Sigmoid colon (tissue), 7 donors: Measurements from ENCODE around the gene MGMT. TPM values are rescaled to one million over a fixed set of nuclear protein-coding genes. Genes with fewer than 3 reads are reported as not detected.

Experiments used
- DNase-seq: peaks from one replicate; pipeline ENCODE4 v3.0.0-alpha.2; 2019
- H3K27ac ChIP-seq, 4 donors: fragments of 200-600 bp; sonication (generic); one replicate each; pipeline ENCODE4 v1.5.1; 2016 to 2019; ENCODE audit warnings: mild to moderate bottlenecking in 1 of 4
- H3K27me3 ChIP-seq, 3 donors: fragments of 200-600 bp; sonication (generic); one replicate each; pipeline ENCODE4 v1.5.1; 2019; ENCODE audit warnings: mild to moderate bottlenecking in 1 of 3
- H3K36me3 ChIP-seq, 4 donors: fragments of 200-600 bp; sonication (generic); one replicate each; pipeline ENCODE4 v1.5.1; 2016 to 2019
- H3K4me1 ChIP-seq, 4 donors: fragments of 200-600 bp; sonication (generic); one replicate each; pipeline ENCODE4 v1.5.1; 2017 to 2019
- H3K4me3 ChIP-seq, 4 donors: fragments of 200-600 bp; sonication (generic); one replicate each; pipeline ENCODE4 v1.5.1; 2017 to 2019; ENCODE audit warnings: mild to moderate bottlenecking in 2 of 4, moderate library complexity in 1 of 4
- H3K9me3 ChIP-seq, 4 donors: fragments of 200-600 bp in 3 of 4; sonication (generic) in 3 of 4; one replicate each; pipeline versions ENCODE4 v1.5.1 to v1.6.1; 2013 to 2019
- EP300 ChIP-seq, 4 donors: sonication (generic); formaldehyde crosslinking; IDR thresholded peaks; one replicate each; pipeline ENCODE4 v1.6.1; 2017; ENCODE audit warnings: antibody characterized with exemption in 4 of 4
- POLR2A ChIP-seq, 2 donors: fragments of 450-650 bp; IDR thresholded peaks; one replicate each; pipeline ENCODE4 v1.6.1; 2016; ENCODE audit warnings: antibody characterized with exemption in 2 of 2, mild to moderate bottlenecking in 2 of 2, moderate library complexity in 2 of 2
- POLR2AphosphoS5 ChIP-seq, 4 donors: sonication (generic); formaldehyde crosslinking; IDR thresholded peaks; one replicate each; pipeline ENCODE4 v1.6.1; 2017; ENCODE audit warnings: antibody characterized with exemption in 4 of 4
- WGBS, 2 donors: extraction: QIAGEN DNeasy Blood & Tissue Kit; methylation state at CpG; one replicate each; pipeline ENCODE4 v1.1.7; 2013; 5-methylcytosine and 5-hydroxymethylcytosine counted together
- intact Hi-C: fragments of 100-400 bp; cut with DNase I; formaldehyde crosslinking; loops from one replicate; pipeline ENCODE4 v1.15.1; 2023
- polyA plus RNA-seq, 3 donors: library from polyadenylated mRNA; stranded (reverse); fragments of 200-250 nt; gene quantifications; one replicate each; pipeline ENCODE4 v1.2.3, GENCODE V29; 2013
- total RNA-seq, 4 donors: library from RNA; depleted of rRNA; stranded (reverse); fragments of >200 nt; gene quantifications; one replicate each; pipeline ENCODE4 v1.1.0, GENCODE V29; 2016
- TF ChIP-seq, protein P1 (sequence below), 4 experiments: fragments of 450-650 bp in 3 of 4; fragments of 200-600 bp in 1 of 4; IDR thresholded peaks; one replicate each; pipeline ENCODE4 v1.5.1; 2016 to 2019; ENCODE audit warnings: antibody characterized with exemption in 4 of 4, mild to moderate bottlenecking in 3 of 4, moderate library complexity in 2 of 4
- donor health status: healthy with polysubstance abuse.
- donor health status: Bipolar disorder and iron deficiency.
- donor health status: healthy.

The MGMT gene
- total and polyA plus RNA-seq, 7 donors: 7.2 to 40.3 (median 24.3) TPM

DNA sequence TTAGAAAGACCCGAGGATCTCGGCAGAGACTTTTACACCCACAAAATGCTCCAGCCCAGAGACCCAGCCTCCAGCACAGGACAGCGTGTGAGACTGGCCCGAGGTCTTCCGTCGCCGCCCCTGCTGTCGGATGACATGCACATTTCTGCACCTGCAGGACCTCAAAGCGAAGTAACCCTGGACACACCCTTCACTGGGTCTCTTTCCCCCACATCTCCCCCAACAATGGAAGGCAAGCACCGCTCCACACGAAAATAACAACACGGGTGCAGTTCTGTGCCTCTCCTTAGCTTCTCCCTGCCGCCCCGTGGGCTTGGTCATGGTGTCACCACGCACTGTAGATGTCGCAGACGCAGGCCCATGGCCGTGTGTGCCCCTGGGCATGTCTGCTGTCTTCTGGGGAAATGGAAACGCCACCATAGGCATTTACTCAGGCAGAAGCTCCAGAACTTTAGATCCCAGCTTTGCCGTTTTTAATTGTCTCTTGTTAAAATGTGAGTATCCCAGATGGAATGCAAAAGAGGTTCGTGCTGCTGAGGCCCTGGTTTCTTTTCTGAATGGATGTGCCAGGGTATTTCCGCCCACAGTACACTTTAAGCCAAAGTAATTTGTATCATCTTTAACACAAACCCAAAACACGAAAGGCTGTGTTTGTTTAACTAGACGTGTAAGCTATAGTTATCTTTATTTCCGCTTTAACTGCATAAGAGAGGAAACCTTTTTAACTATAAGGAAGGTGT, 237.9 kb downstream of the MGMT start:
- intact Hi-C loops: no loop called here
- Histone ChIP-seq H3K4me3 (no peak overlapping the region), H3K9me3 (no peaks in the 10 kb centered on the region), H3K4me1 (peaks cover 0 to 15% (median 5%) of the 10 kb centered on the region in 4 donors), H3K27ac (no peak overlapping the region), H3K27me3 (no peaks in the 10 kb centered on the region), H3K36me3 (peaks cover 0 to 9% (median 0%) of the 10 kb centered on the region in 4 donors)
- no peak for TF ChIP-seq POLR2AphosphoS5 (IDR thresholded peaks at IDR 0.05)
- TF ChIP-seq, protein P1, sequence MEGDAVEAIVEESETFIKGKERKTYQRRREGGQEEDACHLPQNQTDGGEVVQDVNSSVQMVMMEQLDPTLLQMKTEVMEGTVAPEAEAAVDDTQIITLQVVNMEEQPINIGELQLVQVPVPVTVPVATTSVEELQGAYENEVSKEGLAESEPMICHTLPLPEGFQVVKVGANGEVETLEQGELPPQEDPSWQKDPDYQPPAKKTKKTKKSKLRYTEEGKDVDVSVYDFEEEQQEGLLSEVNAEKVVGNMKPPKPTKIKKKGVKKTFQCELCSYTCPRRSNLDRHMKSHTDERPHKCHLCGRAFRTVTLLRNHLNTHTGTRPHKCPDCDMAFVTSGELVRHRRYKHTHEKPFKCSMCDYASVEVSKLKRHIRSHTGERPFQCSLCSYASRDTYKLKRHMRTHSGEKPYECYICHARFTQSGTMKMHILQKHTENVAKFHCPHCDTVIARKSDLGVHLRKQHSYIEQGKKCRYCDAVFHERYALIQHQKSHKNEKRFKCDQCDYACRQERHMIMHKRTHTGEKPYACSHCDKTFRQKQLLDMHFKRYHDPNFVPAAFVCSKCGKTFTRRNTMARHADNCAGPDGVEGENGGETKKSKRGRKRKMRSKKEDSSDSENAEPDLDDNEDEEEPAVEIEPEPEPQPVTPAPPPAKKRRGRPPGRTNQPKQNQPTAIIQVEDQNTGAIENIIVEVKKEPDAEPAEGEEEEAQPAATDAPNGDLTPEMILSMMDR (IDR thresholded peaks at IDR 0.05): no peak
- no peak for TF ChIP-seq EP300 (IDR thresholded peaks at IDR 0.05)
- no peak for TF ChIP-seq POLR2A (IDR thresholded peaks at IDR 0.05)
- no peak for DNase-seq
- 65 to 83% methylated on average over 25 of the region's 25 CpGs for WGBS, 2 donors

DNA sequence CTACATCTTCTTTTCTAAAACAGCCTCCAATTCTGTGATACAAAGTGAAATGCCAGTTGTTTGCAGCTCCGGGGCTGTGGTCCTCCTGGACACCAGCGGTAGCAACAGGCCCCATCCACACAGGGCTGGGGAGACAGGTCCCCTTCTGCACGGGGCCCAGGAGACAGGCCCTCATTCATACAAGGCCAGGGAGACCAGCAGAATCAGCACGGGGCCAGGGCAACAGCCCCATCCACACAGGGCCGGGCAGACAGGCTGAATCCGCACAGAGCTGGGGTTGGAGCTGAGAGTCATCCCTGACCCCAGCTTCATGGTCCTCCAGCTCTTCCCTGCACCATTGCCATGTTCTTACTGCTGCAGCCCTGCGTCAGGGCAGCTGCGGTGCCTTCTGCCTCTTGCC, 238.6 kb downstream of the MGMT start:
- Histone ChIP-seq H3K36me3 (peaks cover 0 to 9% (median 0%) of the 10 kb centered on the region in 4 donors), H3K27ac (no peak overlapping the region), H3K4me1 (peaks cover 0 to 15% (median 5%) of the 10 kb centered on the region in 4 donors), H3K4me3 (no peak overlapping the region), H3K9me3 (no peaks in the 10 kb centered on the region), H3K27me3 (no peaks in the 10 kb centered on the region)
- intact Hi-C loops: no loop called here
- no peak for DNase-seq
- 61 to 89% methylated on average over 8 of the region's 8 CpGs for WGBS, 2 donors
- TF ChIP-seq POLR2AphosphoS5 (IDR thresholded peaks at IDR 0.05) (no peak), POLR2A (IDR thresholded peaks at IDR 0.05) (no peak), EP300 (IDR thresholded peaks at IDR 0.05) (no peak)
- TF ChIP-seq, protein P1 (IDR thresholded peaks at IDR 0.05): no peak

DNA sequence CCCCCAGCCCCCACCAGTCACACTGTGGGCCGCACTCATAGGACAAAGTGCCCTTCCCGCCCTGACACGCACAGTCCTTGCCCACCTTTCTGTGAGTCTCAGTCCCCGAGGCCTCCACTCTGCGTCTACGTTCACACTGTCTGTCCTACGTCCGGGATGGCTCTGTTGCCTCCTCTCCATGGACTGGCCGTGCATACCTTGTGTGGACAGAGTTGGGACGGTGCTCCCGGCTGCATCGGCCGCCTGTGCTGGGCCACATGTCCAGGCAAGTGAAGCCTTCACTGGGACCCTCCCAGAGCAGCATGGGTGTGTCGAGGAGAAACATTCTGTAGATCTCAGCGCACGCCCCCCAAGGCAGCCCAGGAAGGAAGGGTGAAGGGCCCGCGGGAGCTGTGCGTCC, 239.0 kb downstream of the MGMT start:
- H3K9me3 ChIP-seq: no peaks in the 10 kb centered on the region
- H3K27me3 ChIP-seq: no peaks in the 10 kb centered on the region
- H3K4me3 ChIP-seq: no peak overlapping the region
- DNase-seq: no peak
- 96% methylated on average over 19 of the region's 19 CpGs for WGBS, 2 donors
- TF ChIP-seq POLR2A (IDR thresholded peaks at IDR 0.05) (no peak), EP300 (IDR thresholded peaks at IDR 0.05) (no peak), POLR2AphosphoS5 (IDR thresholded peaks at IDR 0.05) (no peak)
- TF ChIP-seq, protein P1 (IDR thresholded peaks at IDR 0.05): no peak
- no peak overlapping the region for H3K27ac ChIP-seq
- H3K36me3 ChIP-seq: peaks cover 0 to 9% (median 0%) of the 10 kb centered on the region in 4 donors
- intact Hi-C loops: no loop called here
- H3K4me1 ChIP-seq: peaks cover 0 to 15% (median 5%) of the 10 kb centered on the region in 4 donors

DNA sequence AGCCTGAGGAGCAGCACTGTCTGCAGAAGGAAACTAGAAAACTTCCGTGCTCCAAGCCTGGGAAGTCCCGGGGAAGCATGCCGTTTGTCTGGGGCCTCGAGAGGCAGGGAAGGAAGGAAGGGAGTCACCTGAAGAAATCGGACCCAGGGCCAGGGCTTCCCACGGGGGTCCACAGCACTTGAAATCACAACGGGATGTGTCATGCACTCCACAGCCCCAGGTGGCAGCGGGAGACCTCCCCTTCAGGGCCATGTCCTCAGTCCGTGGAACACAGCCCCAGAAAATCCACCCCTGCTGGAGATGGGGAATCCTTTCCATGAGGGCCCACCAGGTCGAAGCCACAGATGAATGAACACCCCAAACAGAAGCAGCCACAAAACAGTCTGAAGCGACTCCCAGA, 239.5 kb downstream of the MGMT start:
- H3K36me3 ChIP-seq: peaks cover 0 to 9% (median 0%) of the 10 kb centered on the region in 4 donors
- no peak for DNase-seq
- H3K27me3 ChIP-seq: no peaks in the 10 kb centered on the region
- intact Hi-C loops: no loop called here
- peaks cover 0 to 15% (median 5%) of the 10 kb centered on the region in 4 donors for H3K4me1 ChIP-seq
- H3K27ac ChIP-seq: no peak overlapping the region
- no peaks in the 10 kb centered on the region for H3K9me3 ChIP-seq
- no peak for TF ChIP-seq POLR2A (IDR thresholded peaks at IDR 0.05)
- TF ChIP-seq EP300 (IDR thresholded peaks at IDR 0.05): no peak
- TF ChIP-seq, protein P1 (IDR thresholded peaks at IDR 0.05): no peak
- TF ChIP-seq POLR2AphosphoS5 (IDR thresholded peaks at IDR 0.05): no peak
- H3K4me3 ChIP-seq: no peak overlapping the region
- WGBS, 2 donors: 93 to 96% methylated on average over 11 of the region's 11 CpGs
